ENCODE measurements around the gene CEND1. TPM values are rescaled to one million over a fixed set of nuclear protein-coding genes. Genes with fewer than 3 reads are reported as not detected.

The CEND1 gene
- total RNA-seq, 2 experiments from 2014 or later = 0.20 to 0.60 TPM

DNA sequence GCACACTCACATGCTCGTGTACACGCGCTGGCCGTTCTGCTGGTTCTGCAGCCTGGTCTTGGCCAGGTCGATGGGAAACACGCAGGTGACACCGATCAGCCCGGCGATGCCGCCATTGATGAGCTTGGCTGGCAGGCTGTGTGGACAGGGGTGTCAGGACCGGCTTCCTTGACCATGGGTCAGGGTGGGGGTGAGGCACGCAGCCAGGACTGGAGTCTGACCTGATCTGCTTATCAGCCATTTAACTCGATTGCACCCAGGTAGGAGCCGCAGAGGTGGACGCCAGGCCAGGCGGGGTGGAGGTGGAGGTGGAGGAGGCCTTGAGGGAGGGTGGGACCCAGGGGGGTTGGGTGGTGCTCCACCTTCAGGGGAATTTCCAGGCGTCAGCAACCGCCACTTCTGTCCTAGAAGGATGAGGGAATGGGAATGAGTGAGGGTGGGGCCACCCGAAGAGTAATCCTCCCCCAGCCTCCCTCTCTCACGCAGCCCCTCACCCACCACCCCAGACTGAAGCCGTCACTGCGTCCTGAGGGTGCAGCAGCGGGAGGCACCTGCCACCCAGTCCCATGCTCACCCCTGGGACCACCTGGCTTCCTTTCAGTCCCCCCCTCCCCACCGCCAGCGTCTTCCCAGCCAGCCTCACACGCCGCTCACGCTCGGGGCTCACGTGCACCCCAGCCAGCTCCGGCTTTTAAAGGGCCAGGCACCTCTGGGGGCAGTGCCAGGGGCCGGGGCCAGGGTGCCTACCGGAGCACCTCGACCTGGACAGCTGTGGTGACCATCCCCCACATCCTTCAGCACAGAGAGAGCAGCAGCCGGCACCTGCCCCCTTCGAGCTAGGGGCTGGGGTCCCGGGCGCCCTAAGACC lies 5.1 kb upstream of the CEND1 start:
- DNase-seq = no peak
- no peak overlapping the region for H3K27ac Mint-ChIP-seq
- no peaks in the 10 kb centered on the region for H3K9me3 Mint-ChIP-seq
- peak overlapping the region; percentile 84 for H3K4me3 Mint-ChIP-seq
- no peaks in the 10 kb centered on the region for H3K27me3 Mint-ChIP-seq
- CTCF ChIA-PET = interaction anchor here (0.6 to 1.4 kb wide), 3 partner anchors 11 to 112 kb away, joined by 3 read pairs; no protein-coding TSS in a partner anchor
- POLR2A ChIA-PET = no interaction called here
- peaks cover 23% of the 10 kb centered on the region for H3K4me1 Mint-ChIP-seq
- peaks cover 4% of the 10 kb centered on the region for H3K36me3 Mint-ChIP-seq (ENCODE audit: low read depth)

DNA sequence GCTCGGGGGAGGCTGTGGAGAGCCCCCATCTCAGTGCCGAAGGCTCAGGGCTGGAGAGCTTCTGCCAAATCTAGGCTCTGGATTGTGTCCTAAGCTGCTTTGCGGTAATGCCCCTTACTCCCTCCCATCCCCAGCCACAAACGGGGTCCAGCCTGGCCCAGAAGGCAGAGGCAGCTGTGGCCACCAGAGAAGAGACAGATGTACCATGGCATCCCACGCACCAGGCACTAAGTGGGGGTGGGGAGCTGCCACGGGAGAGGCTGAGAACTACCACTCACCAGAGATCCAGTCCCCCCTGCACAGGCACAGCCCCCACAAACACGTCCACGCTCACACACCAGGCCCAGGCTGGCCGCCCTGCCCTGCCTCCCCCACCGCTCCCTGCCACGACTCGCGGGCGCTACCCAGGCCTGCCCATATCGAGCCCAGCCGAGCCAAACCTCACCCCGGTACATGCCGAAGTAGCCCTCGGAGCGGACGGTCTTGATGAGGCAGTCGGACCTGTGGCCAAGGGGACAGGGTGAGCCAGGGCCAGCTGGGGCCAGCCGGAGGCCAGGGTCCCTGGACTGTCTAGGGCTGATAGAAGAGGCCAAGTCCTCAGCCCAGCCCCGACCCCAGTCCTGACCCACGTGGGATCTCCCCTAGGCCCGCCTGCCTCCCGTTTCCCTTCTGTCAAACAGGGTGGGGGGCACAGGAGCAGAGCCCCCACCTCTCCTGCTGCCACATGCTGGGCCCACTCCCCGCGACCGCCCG lies 4.3 kb upstream of the CEND1 start:
- Mint-ChIP-seq H3K27me3 (no peaks in the 10 kb centered on the region), H3K36me3 (ENCODE audit: low read depth) (peaks cover 4% of the 10 kb centered on the region), H3K4me3 (no peak overlapping the region), H3K27ac (no peak overlapping the region), H3K4me1 (peaks cover 23% of the 10 kb centered on the region), H3K9me3 (no peaks in the 10 kb centered on the region)
- ChIA-PET CTCF (interaction anchor here (0.6 to 0.8 kb wide), 2 partner anchors 10 to 223 kb away, joined by 3 read pairs; no protein-coding TSS in a partner anchor), POLR2A (no interaction called here)
- no peak for DNase-seq

DNA sequence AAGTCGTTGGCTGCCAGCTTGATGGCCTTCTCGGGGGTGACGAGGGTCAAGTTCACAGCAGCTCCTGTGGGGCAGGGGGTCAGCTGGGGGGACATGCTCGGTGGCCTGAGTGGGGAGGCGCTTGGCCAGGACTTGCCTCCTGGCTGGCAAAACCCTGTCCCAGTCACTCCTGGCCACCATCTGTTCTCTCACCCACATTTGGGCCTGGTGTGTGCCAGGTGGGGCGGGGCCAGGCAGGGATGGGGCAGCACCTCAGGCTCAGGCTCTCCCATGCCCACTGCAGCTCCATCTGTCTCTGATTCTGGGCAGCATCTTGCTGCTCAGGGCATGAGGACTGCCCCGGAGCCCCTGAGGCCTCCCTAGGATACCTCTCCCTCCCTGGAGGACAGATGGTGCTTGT lies 3.7 kb upstream of the CEND1 start:
- ChIA-PET POLR2A (no interaction called here), CTCF (interaction anchor here (0.6 to 1.3 kb wide), 2 partner anchors 15 to 222 kb away, joined by 3 read pairs; no protein-coding TSS in a partner anchor)
- no peaks in the 10 kb centered on the region for H3K9me3 Mint-ChIP-seq
- H3K27ac Mint-ChIP-seq = no peak overlapping the region
- H3K4me3 Mint-ChIP-seq = no peak overlapping the region
- H3K4me1 Mint-ChIP-seq = peaks cover 25% of the 10 kb centered on the region
- peaks cover 4% of the 10 kb centered on the region for H3K36me3 Mint-ChIP-seq (ENCODE audit: low read depth)
- H3K27me3 Mint-ChIP-seq = no peaks in the 10 kb centered on the region
- no peak for DNase-seq

DNA sequence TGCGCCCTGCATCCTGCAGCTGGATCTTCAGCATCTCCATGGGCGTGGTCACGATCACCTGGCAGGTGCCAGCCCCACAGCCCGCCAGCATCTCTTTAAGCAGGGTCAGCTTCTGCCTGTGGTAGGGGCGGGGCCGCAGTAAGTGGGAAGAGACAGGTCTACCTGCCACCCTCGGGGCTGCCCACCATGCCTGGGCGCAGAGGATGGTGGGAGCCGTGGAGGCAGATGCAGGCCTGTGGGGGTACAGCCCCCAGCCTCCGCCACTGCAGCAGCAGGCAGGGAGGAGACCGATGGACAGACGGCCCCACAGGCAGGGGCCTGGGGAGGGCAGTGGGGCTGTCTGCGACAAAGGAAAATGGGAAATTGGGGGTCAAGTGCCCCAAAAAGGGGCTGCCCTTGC lies 3.0 kb upstream of the CEND1 start:
- Mint-ChIP-seq H3K27me3 (no peaks in the 10 kb centered on the region), H3K27ac (no peak overlapping the region), H3K36me3 (ENCODE audit: low read depth) (peaks cover 4% of the 10 kb centered on the region), H3K4me3 (no peak overlapping the region), H3K9me3 (no peaks in the 10 kb centered on the region), H3K4me1 (peaks cover 25% of the 10 kb centered on the region)
- CTCF ChIA-PET = interaction anchor here (0.6 to 1.3 kb wide), 2 partner anchors 15 to 136 kb away, joined by 3 read pairs; no protein-coding TSS in a partner anchor
- DNase-seq = no peak
- POLR2A ChIA-PET = no interaction called here

DNA sequence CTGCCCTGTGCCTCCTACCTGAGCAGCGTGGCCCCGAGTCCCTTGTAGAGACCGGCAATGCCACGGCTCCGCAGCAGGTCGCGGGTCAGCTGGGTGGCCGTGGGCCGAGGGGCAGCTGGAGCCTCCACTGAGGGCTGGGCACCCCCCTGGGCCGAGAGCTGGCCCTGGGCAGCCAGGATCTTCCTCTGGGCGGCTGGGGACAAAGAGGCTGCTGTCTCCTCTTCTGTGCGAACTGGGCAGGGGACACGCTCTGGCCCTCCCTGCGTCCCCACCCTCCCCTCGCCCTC lies 2.6 kb upstream of the CEND1 start:
- H3K36me3 Mint-ChIP-seq (ENCODE audit: low read depth) = peaks cover 4% of the 10 kb centered on the region
- H3K9me3 Mint-ChIP-seq = no peaks in the 10 kb centered on the region
- H3K4me3 Mint-ChIP-seq = no peak overlapping the region
- H3K4me1 Mint-ChIP-seq = peaks cover 27% of the 10 kb centered on the region
- H3K27me3 Mint-ChIP-seq = no peaks in the 10 kb centered on the region
- POLR2A ChIA-PET = no interaction called here
- H3K27ac Mint-ChIP-seq = no peak overlapping the region
- CTCF ChIA-PET = interaction anchor here (0.6 to 1.3 kb wide), 2 partner anchors 16 to 136 kb away, joined by 3 read pairs; no protein-coding TSS in a partner anchor
- no peak for DNase-seq

DNA sequence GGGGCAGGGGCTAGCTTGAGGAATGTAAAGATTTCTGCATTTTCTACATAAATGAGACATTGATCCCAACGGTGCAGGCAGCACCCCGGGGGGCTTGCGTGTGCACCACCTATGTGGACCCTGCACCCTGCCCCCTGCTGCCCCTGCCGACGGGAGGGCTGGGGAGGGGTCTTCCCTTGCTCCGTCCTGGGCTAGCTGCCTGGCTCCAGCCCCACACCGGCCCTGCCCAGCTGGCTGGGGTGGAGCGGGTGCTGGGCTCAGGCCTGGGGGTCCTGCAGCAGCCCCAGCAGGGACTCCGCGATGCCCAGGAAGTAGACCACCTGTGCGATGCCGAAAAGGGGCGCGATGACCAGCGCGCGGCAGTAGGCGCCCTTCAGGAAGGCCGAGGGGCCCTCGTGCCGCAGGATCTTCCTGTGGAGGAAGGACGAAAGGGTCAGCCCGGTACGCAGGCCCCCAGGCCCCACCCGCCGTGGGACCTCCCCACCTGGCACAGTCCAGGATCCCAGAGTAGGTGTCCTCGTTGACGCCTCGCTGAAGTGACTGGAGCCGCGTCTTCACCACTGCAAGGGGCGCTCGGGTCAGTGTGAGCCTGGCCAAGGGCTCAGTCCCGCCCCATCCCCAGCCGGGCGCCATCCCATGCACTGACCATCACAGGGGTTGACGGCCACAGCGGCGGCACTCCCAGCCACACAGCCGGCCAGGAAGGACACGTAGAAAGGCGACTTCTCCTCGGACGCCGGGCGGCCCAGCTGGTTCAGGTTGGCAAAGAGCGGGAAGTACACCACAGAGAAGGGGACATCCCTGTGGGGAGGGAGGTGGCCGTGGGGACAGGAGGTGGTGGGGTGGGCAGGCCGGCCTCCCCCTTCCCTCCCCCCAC lies 2.0 kb upstream of the CEND1 start:
- no peak for DNase-seq
- CTCF ChIA-PET = interaction anchor here (0.5 to 1.3 kb wide), 4 partner anchors 11 to 135 kb away, joined by 3 to 4 read pairs (median 3); no protein-coding TSS in a partner anchor
- Mint-ChIP-seq H3K27ac (no peak overlapping the region), H3K9me3 (no peaks in the 10 kb centered on the region), H3K27me3 (no peaks in the 10 kb centered on the region), H3K36me3 (ENCODE audit: low read depth) (peaks cover 4% of the 10 kb centered on the region), H3K4me3 (no peak overlapping the region), H3K4me1 (peaks cover 22% of the 10 kb centered on the region)
- POLR2A ChIA-PET = interaction anchor here (1.3 kb wide), 1 partner anchor 15 kb away, joined by 4 read pairs; the partner anchor contains the start of gene GATD1

DNA sequence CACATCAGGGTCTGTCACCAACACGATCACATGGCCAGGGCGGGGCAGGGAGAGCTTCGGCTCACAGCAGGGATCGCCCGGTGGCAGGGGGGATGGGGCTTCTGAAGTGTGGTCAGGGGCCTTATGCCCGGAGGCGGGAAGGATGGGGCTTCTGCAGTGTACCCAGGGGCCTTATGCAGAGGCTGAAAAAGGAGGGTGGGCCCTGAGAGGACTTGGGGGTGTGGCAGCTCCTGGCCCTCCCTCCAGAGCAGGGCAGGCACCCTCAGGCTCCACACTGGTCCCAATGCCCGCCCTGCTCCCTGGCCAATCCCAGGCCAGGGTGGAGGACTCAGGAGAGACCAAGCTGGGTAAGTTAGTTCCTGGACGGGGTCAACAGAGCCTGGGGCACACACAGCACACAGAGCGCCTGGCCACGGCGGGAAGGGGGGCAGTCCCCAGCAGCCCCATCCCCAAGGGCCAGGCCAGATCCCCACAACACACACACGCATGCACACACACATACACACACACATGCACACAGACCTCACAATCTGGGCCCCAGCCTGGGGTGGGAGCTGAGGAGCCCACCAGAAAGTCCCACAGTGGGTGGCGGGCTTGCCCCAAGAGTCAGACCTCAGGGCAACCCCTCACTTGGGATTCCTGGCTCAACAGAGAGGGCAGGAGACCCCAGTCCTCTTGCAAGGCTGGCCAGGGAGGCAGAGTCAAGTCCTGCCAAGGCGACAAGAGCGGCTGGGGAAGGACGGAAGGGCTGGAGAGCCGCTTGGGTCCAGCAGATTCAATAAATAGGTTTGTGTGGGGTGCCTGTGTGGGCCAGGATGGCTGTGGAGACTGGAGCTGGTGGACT lies 1.1 kb upstream of the CEND1 start:
- Mint-ChIP-seq H3K27ac (no peak overlapping the region), H3K36me3 (ENCODE audit: low read depth) (peaks cover 4% of the 10 kb centered on the region)
- CTCF ChIA-PET = interaction anchor here (0.9 to 1.1 kb wide), 2 partner anchors 12 to 28 kb away, joined by 3 to 4 read pairs; partner anchors contain the start of gene PNPLA2

DNA sequence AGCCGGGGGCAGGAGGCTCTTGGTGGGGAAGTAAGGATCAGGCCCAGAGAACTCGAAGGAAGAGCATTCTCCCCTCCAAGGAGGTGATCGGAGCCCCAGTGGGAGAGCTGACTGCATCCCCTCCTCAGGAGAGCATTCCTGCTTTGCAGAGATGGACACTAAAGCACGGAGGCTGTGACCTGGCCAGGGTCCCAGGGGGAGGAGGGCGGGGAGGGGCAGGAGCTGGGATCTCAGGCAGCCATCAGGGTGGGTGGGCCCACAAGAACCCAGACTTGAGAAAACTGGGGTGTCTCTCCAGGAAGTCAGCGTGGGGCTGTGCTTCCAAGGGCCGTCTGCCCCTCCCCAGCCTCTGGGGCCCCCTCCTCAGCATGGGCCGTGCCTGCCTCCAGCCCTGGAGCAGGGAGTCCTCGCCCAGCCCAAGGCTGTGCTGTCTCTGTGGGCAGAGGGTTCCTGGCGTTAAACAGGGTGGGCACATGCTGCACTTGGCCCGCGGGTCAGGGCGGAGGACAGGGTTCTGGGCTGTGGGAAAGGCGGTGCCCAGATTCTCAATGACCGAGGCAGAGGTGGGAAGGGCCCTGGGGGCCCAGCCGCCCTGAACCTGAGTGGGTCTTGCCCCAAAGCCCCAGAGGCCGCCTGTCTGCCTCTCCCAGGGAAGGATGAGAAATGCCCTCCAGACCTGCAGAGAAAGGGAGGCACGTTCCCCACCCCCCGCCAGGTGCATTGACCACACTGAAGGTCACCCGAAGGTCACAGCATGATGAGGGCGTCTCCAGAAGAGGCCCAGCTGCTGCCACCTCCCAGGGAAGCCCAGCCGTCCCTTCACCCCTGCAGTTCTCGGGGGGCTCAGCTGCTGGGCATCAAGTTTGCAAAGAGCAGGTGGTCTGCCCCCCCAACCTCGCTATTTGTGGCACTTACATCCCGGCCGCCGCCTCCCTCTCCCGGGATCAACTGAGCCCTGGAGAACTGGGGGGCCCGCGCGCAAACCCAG lies 643 bp downstream of the CEND1 start:
- H3K9me3 Mint-ChIP-seq = no peaks in the 10 kb centered on the region
- peaks cover 9% of the 10 kb centered on the region for H3K4me1 Mint-ChIP-seq
- ChIA-PET CTCF (interaction anchor here (1.1 kb wide), 1 partner anchor 30 kb away, joined by 3 read pairs; the partner anchor contains the start of gene PNPLA2), POLR2A (no interaction called here)
- H3K27ac Mint-ChIP-seq = no peak overlapping the region
- no peaks in the 10 kb centered on the region for H3K27me3 Mint-ChIP-seq
- no peak overlapping the region for H3K4me3 Mint-ChIP-seq
- no peak for DNase-seq
- H3K36me3 Mint-ChIP-seq (ENCODE audit: low read depth) = peaks cover 4% of the 10 kb centered on the region

More for the DNA sequence above, 1.1 kb upstream of the CEND1 start:
- H3K9me3 Mint-ChIP-seq = no peaks in the 10 kb centered on the region
- POLR2A ChIA-PET = interaction anchor here (1.3 kb wide), 1 partner anchor 14 kb away, joined by 4 read pairs; the partner anchor contains the start of gene GATD1
- peaks cover 16% of the 10 kb centered on the region for H3K4me1 Mint-ChIP-seq
- no peaks in the 10 kb centered on the region for H3K27me3 Mint-ChIP-seq
- no peak for DNase-seq
- H3K4me3 Mint-ChIP-seq = no peak overlapping the region

DNA sequence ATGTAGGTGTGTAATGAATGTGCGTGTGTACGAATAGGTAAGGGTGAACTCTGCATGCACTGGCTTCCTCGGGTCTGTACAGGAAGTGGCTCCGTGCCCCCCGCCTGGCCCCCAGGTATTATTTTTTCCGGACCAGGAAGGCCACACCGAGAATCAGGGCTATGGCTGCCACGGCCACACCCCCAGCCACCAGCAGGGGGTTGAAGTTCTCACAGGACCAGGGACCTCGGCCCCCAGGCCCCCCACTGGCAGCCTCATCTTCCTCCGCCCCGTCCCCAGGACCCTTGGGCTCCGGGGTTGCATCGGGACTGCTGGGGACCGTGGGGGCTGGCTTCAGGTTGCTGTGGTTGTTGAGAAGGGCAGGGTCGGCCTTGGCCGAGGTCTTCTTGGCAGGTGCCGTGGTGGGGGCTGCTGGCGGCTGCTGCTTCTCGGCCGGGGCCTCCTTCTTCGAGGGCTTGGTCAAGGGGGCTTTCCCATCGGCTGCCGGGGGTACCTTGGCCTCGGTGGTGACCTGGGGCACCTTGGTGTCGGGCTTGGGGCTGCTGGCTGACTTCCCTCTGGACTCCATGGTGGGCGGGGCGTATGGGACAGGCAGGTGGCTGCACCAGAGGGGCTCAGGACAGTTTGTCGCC lies 1.8 kb downstream of the CEND1 start:
- no peak for DNase-seq
- CTCF ChIA-PET = no interaction called here

DNA sequence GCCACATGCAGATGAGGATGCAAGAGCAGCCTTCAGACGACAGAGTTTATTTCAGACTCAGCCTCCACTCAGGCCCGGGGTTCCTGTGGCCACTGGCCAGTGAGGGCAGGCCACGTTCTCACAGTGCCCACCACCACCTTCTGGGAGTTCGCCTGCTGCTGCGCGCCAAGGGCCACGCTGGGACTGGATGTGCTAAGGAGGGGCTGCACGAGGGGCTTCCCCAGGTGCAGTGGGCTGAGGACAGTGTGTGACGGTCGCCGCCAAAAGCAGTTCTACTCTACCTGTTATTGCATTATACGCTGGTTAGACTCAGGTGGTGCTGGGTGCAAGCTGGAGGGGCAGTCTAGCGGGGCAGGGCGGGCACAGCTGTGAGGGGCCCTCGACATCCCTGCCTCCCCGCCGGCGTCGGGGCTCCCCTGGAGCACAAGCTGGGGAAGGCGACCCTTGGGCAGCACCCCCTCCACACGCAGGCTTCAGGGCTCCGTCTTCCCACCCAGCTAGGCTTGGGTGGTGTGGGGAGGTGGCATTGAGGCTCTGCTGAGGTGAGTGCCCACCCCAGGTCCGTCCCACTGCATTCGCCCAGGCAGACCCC lies 2.7 kb downstream of the CEND1 start:
- no peak overlapping the region for H3K27ac Mint-ChIP-seq
- no peak overlapping the region for H3K4me3 Mint-ChIP-seq
- H3K27me3 Mint-ChIP-seq = no peaks in the 10 kb centered on the region
- H3K4me1 Mint-ChIP-seq = peaks cover 11% of the 10 kb centered on the region
- peaks cover 10% of the 10 kb centered on the region for H3K36me3 Mint-ChIP-seq (ENCODE audit: low read depth)
- ChIA-PET CTCF (interaction anchor here (0.6 kb wide), 1 partner anchor 209 kb away, joined by 3 read pairs; no protein-coding TSS in a partner anchor), POLR2A (no interaction called here)
- no peaks in the 10 kb centered on the region for H3K9me3 Mint-ChIP-seq
- no peak for DNase-seq

More for the DNA sequence above, 1.8 kb downstream of the CEND1 start:
- Mint-ChIP-seq H3K9me3 (no peaks in the 10 kb centered on the region), H3K4me3 (no peak overlapping the region), H3K36me3 (ENCODE audit: low read depth) (peaks cover 10% of the 10 kb centered on the region), H3K27me3 (no peaks in the 10 kb centered on the region), H3K27ac (no peak overlapping the region), H3K4me1 (peaks cover 11% of the 10 kb centered on the region)
- POLR2A ChIA-PET = no interaction called here

All from activated CD4-positive, alpha-beta T cell treated with anti-CD3 and anti-CD28 coated beads, Interleukin-2, amount 10 ng/mL, durations not matched to agents 7 days and 5 days (primary cell).